IPS DF 4.7 (cell line): ENCODE results near the gene RAPGEF5.

Experiments used
- DNase-seq: peaks from one replicate; pipeline ENCODE4 v3.0.0-alpha.2; 2013; ENCODE audit warnings: low spot score; ENCODE audit errors: extremely low read depth

The RAPGEF5 gene

GRCh38 chr7:22194658-22195273 is 162.2 kb downstream of the RAPGEF5 start:
- no peak for DNase-seq

- peak; percentile 46 for DNase-seq
Observed at GRCh38 chr7:22193450-22193983, 163.4 kb downstream of the RAPGEF5 start.

- no peak for DNase-seq
Observed at GRCh38 chr7:22192801-22193200, 164.2 kb downstream of the RAPGEF5 start.

GRCh38 chr7:22190736-22191135 is 166.2 kb downstream of the RAPGEF5 start:
- no peak for DNase-seq

- DNase-seq = no peak
Observed at GRCh38 chr7:22189741-22190140, 167.2 kb downstream of the RAPGEF5 start.

GRCh38 chr7:22189230-22189629 is 167.7 kb downstream of the RAPGEF5 start:
- no peak for DNase-seq

- DNase-seq = no peak
Observed at GRCh38 chr7:22187691-22188348, 169.1 kb downstream of the RAPGEF5 start.

GRCh38 chr7:22185559-22185958 is 171.4 kb downstream of the RAPGEF5 start:
- DNase-seq = no peak

GRCh38 chr7:22184549-22185199 is 172.3 kb downstream of the RAPGEF5 start:
- DNase-seq = peak; percentile 64

- DNase-seq = no peak
Observed at GRCh38 chr7:22183522-22184280, 173.3 kb downstream of the RAPGEF5 start.

- DNase-seq = no peak
Observed at GRCh38 chr7:22182149-22182548, 174.8 kb downstream of the RAPGEF5 start.

GRCh38 chr7:22181663-22182062 is 175.3 kb downstream of the RAPGEF5 start:
- DNase-seq = no peak

- no peak for DNase-seq
Observed at GRCh38 chr7:22179442-22179879, 177.5 kb downstream of the RAPGEF5 start.

- no peak for DNase-seq
Observed at GRCh38 chr7:22178735-22179134, 178.2 kb downstream of the RAPGEF5 start.

GRCh38 chr7:22176791-22177412 is 180.1 kb downstream of the RAPGEF5 start:
- no peak for DNase-seq

- DNase-seq = no peak
Observed at GRCh38 chr7:22174574-22174953, 182.4 kb downstream of the RAPGEF5 start.

- no peak for DNase-seq
Observed at GRCh38 chr7:22173685-22174573, 183.0 kb downstream of the RAPGEF5 start.

- no peak for DNase-seq
Observed at GRCh38 chr7:22168129-22168634, 188.8 kb downstream of the RAPGEF5 start.

GRCh38 chr7:22167482-22167881 is 189.5 kb downstream of the RAPGEF5 start:
- DNase-seq = no peak

GRCh38 chr7:22166928-22167327 is 190.0 kb downstream of the RAPGEF5 start:
- no peak for DNase-seq
